ENCODE measurements around the gene UCN. TPM values are rescaled to one million over a fixed set of nuclear protein-coding genes. Genes with fewer than 3 reads are reported as not detected.

Gene UCN
- total RNA-seq, 6 donors from 2014 or later = 2.6 to 81.7 (median 4.6) TPM

GRCh38 chr2:27264253-27264752 is 43.9 kb downstream of the UCN start:
- Histone ChIP-seq H3K9me3 (no peaks in the 10 kb centered on the region), H3K27ac (no peak overlapping the region), H3K36me3 (no peaks in the 10 kb centered on the region), H3K27me3 (peaks cover 1 to 41% (median 28%) of the 10 kb centered on the region in 4 donors), H3K4me3 (peak overlapping the region in 3 of 4 donors; percentile 37 to 60 (median 42)), H3K4me1 (peaks cover 33 to 43% (median 36%) of the 10 kb centered on the region in 4 donors)
- peak in 1 of 2 donors; percentile 37 for ATAC-seq (ENCODE audit: low FRiP score in 2 of 2)
- peak in 1 of 2 donors; percentile 83 for DNase-seq
- WGBS, 2 donors = 1 to 2% methylated on average over 13 to 38 of the region's 38 CpGs
- TF ChIP-seq CTCF (IDR thresholded peaks at IDR 0.05) (no peak), POLR2A (IDR thresholded peaks at IDR 0.05) (no peak), POLR2AphosphoS5 (IDR thresholded peaks at IDR 0.05) (no peak), EP300 (IDR thresholded peaks at IDR 0.05) (no peak)

- 5 to 6% methylated on average over 24 to 44 of the region's 46 CpGs for WGBS, 2 donors
- Histone ChIP-seq H3K9me3 (no peaks in the 10 kb centered on the region), H3K27ac (no peak overlapping the region), H3K27me3 (peaks cover 1 to 41% (median 28%) of the 10 kb centered on the region in 4 donors), H3K4me1 (peaks cover 33 to 43% (median 36%) of the 10 kb centered on the region in 4 donors), H3K4me3 (peak overlapping the region; percentile 36 to 60 (median 51)), H3K36me3 (no peaks in the 10 kb centered on the region)
- TF ChIP-seq CTCF (IDR thresholded peaks at IDR 0.05) (no peak), POLR2A (IDR thresholded peaks at IDR 0.05) (no peak), EP300 (IDR thresholded peaks at IDR 0.05) (no peak), POLR2AphosphoS5 (IDR thresholded peaks at IDR 0.05) (no peak)
- DNase-seq = no peak
- ATAC-seq (ENCODE audit: low FRiP score in 2 of 2) = no peak
Observed at GRCh38 chr2:27263287-27264252, 44.7 kb downstream of the UCN start.

- peaks cover 33 to 43% (median 36%) of the 10 kb centered on the region in 4 donors for H3K4me1 ChIP-seq
- H3K4me3 ChIP-seq = peak within 1 kb of the TSS; percentile 36 to 60 (median 51)
- no peak within 1 kb of the TSS for H3K27ac ChIP-seq
- H3K36me3 ChIP-seq = no peaks in the 10 kb centered on the region
- WGBS, 2 donors = 1 to 3% methylated on average over 6 to 28 of the region's 96 CpGs
- H3K27me3 ChIP-seq = peaks cover 1 to 41% (median 28%) of the 10 kb centered on the region in 4 donors
- TF ChIP-seq EP300 (IDR thresholded peaks at IDR 0.05) (no peak), POLR2A (IDR thresholded peaks at IDR 0.05) (no peak), CTCF (IDR thresholded peaks at IDR 0.05) (no peak), POLR2AphosphoS5 (IDR thresholded peaks at IDR 0.05) (no peak)
- peak; percentile 65 to 93 for DNase-seq
- no peaks in the 10 kb centered on the region for H3K9me3 ChIP-seq
- ATAC-seq (ENCODE audit: low FRiP score in 2 of 2) = peak; percentile 48 to 86
Observed at GRCh38 chr2:27262379-27263286, 45.6 kb downstream of the UCN start, which contains the start of gene SLC30A3. Gene SLC30A3 (minus strand): TSS chr2:27263047. CDS start chr2:27262906, 141 bp downstream.

- peak in 1 of 2 donors; percentile 84 for DNase-seq
- Histone ChIP-seq H3K9me3 (no peaks in the 10 kb centered on the region), H3K27me3 (peaks cover 1 to 41% (median 28%) of the 10 kb centered on the region in 4 donors), H3K4me3 (peak overlapping the region in 3 of 4 donors; percentile 44 to 60 (median 58)), H3K27ac (no peak overlapping the region), H3K4me1 (peaks cover 33 to 43% (median 36%) of the 10 kb centered on the region in 4 donors), H3K36me3 (no peaks in the 10 kb centered on the region)
- TF ChIP-seq POLR2A (IDR thresholded peaks at IDR 0.05) (no peak), CTCF (IDR thresholded peaks at IDR 0.05) (no peak), EP300 (IDR thresholded peaks at IDR 0.05) (no peak), POLR2AphosphoS5 (IDR thresholded peaks at IDR 0.05) (no peak)
- 5 to 11% methylated on average over 18 to 26 of the region's 40 CpGs for WGBS, 2 donors
- ATAC-seq (ENCODE audit: low FRiP score in 2 of 2) = no peak
Observed at GRCh38 chr2:27261926-27262298, 46.3 kb downstream of the UCN start.

All from upper lobe of left lung (tissue), 6 donors.